MV-4-11 (cell line): Measurements from ENCODE around the gene SEC14L6.
"Not testable (repeated sequence)": the region's sequence is repeated elsewhere in the genome, so short reads cannot be mapped to it uniquely, and the experiment has no call there.

Experiments used
- DNase-seq: peaks from one replicate; lab custom pipeline; 2025; lab: John Stamatoyannopoulos, UW

Gene SEC14L6

GRCh38 chr22:30546616-30547015, at the start of gene SEC14L6:
SEC14L6 (minus strand) TSS chr22:30546741; CDS start chr22:30546682, 59 bp downstream.
- no peak for DNase-seq

- no peak for DNase-seq
Observed at GRCh38 chr22:30596199-30596598, 49.7 kb upstream of the SEC14L6 start.

DNA sequence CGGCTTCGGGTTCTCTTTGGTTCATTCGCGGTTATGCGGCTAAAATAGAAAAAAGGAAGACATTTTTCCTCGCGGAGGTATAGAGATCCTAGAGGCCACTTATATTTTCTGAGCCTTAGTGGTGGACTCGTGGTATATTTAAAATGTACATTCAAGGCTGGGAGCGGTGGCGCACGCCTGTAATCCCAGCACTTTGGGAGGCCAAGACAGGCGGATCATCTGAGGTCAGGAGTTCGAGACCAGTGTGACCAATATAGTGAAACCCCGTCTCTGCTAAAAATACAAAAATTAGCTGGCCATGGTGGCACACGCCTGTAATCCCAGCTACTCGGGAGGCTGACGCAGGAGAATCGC, 45.8 kb upstream of the SEC14L6 start:
- not testable (repeated sequence) for DNase-seq

GRCh38 chr22:30591588-30592359, 45.2 kb upstream of the SEC14L6 start, which contains the start of gene PES1:
PES1 (minus strand) TSS chr22:30591910; CDS start chr22:30591833, 77 bp downstream.
- peak; percentile 99 for DNase-seq

DNA sequence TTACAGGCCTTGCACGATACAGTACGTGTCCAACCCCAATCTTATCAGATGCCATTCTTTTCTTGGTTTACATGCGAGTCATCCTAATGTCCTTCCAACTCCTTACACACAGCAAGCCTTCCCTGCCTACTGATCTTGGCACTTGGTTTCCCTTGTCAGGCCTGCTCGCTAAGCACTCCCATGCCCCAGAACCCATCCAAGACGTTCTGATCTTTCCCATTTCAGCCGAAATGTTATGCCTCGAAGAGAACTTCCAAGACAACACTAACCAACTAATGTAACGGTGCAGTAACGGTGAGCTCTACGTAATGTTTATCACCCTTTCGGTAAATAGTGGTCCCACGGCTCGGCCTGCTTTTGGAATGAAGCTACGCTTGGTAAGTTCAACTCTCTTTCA, 44.6 kb upstream of the SEC14L6 start:
- no peak for DNase-seq

GRCh38 chr22:30586414-30586813, 39.9 kb upstream of the SEC14L6 start:
- DNase-seq: no peak

GRCh38 chr22:30584441-30584840, 37.9 kb upstream of the SEC14L6 start:
- no peak for DNase-seq

DNA sequence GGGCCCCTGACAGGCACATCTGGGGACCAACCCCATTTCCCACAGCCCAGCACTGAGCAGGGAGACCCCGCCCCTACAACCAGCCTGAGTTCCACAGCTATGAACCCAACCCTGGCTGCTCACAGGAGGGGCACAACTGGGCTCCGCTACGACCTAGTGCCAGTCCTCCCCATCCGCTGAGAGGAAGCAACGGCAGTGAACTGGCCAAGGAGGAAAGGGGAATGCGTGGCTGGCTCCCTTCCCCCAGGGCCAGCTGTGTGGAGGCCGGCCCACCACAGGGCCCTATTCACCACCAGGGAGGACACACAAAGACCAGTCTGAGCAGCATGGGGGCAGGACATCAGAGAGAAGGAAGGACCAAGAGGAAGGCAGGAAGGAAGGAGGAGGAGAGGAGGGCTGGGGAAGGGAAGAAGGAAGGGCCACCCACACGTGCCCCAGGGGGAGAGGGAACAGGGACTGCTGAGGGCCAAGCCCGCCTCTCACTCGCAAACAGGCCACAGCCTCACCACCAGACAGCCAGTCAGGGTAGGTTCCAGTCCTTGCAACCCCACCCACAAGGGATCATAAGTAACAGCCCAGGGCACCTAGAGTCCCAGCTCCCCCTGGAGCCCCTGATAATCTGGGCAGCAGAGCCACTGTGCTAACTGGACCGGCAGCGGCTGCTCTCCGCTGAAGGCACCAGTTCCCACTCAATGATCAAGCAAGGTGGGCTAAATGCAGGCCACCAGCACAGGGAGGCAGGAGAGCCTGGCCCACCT, 36.4 kb upstream of the SEC14L6 start:
- no peak for DNase-seq

DNA sequence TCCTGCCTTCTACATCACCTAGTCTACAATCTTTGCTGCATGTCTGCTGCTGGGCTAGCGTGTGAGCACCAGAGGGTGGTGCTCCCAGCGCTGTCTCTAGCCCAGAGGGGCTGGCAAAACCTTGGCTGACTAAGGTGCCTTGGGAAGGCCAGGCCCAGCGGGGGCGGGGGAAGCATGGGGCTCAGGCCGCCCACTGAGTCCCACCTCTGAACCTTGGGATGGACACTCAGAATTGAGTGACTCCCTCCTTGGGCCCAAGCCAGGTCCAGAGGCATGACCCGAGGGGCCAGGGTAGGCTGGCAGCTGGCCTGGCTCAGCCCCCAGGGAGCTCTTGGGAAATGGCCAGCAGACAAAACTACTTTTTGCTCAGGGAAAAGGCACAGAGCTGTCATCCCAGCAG, 35.5 kb upstream of the SEC14L6 start:
- DNase-seq: no peak

DNA sequence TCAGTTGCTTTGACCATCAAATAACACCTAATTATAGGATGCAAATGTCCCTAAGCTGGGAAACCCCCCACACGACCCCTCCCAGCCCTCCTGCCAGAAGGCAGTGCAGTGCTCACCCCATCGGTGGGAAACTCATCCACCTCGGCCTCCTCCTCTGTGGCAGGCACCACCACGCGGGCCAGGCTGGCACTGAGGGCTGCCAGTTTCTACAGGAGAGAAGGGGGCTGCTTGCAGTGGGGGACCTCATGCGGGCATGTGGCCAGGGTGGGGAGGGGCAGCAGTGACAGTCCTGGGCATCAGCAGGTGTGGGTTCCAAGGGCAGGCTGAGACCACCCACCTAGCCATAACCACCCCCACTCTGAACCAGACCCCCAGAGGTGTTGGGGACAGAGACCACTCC, 34.4 kb upstream of the SEC14L6 start:
- no peak for DNase-seq

DNA sequence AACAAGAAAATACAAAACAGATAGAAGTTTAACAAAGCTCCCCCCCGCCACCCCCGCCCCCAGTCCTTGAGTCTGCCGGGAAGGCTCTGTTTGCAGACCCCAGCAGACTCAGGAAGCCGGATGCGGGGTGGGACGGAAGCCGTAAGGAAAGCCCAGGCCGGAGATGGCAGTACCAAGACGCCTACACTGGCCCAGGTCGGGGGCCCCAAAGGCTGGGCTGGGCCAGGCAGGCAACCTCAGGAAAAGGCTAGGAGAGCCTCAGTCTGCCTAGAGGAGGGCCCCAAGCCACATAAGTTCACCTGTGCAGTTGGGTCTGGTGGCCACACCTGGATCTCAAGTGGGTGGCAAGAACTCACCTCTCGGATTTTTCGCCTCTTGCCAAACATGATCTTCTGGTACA, 31.9 kb upstream of the SEC14L6 start:
- no peak for DNase-seq

DNA sequence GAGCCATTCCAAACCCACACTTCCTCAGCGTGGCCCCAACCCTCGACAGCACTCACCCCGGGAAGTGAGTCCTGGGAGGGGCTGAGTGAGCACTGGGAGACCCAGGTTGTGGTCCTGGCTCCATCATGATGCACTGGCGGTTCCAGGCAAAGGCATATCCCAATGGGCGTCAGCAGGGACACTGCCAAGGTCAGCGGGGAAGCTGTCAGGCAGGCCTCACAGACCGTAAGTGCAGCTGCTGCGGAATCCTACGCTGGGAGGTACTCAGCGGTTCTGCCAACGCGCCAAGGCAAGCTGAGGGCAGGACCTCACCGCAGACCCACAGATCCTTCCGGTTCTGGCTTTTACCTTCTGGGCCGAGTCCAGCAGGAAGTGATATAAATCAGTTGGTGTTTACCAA, 29.3 kb upstream of the SEC14L6 start:
- DNase-seq: no peak

- DNase-seq: no peak
Observed at GRCh38 chr22:30574997-30575671, 28.6 kb upstream of the SEC14L6 start.

DNA sequence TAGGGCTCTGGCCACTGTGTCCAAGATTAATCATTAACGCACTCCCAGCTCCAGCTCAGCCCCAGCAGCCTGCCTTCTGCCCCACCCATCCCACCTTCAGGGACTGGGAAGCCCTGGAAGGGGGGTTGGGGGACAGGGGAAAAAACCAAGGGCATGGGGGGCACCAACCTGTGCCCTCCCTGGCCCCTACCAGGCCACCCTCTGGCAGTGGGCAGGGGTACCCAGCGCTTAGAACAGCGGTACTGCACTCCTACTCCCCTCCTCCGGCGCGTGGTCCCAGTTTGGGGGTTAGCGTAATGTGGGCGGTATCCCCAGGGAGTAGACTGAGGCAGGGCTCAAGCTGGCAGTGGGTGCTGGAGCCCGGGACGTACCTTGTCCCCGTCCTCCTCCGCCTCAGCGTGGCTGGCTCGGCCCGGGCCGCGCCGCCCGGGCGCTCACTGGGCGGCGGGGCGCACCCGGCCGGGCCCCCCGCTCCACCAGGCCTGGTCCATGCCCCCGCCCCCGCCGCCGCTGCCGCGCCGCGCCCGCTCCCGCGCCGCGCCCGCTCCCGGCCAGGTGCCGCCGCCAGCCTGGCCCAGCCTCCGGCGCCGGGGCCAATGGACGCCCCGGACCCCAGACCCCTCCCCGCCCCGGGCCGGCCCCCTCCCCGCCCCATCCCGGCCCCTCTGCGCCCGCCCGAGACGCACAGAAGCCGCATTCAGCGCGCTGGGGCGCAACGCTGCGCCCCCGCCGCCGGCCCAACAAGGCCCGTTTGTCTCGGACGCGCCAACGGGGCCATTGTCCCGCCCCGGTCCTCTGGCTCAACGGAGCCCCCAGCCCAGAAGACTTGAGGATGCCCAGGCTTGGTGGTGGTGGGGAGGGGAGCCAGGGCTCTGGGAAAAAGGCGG, 27.8 kb upstream of the SEC14L6 start, which contains the start of gene GAL3ST1:
Gene GAL3ST1, minus strand, starts transcription at position 571 of the 887 bp plus-strand sequence. CDS start 17,273 bp downstream, outside the sequence.
- no peak for DNase-seq

DNA sequence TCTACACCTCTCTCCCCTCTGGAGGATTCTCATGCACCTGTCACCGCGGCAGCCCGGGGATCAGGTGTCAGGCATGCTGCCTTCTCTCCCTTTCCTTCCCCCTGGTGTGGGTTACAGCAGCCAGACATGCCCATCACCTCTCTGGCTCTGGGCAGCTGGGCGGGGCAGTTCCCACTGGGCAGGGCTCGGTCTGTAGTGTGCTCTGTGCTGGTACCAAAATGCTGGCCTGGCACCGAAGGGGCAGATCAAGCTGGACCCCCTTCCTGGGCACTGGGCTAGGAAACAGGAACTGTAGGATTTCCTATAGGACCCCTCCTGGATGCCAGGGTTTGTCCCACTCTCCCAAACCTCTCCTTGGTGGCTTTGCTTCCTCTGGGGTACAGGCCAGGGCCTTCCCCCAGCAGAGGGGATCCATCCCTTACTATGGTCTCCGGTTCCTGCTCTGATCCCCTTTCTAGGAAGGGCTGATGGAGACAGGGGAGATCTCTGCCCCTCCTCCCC, 27.1 kb upstream of the SEC14L6 start:
- no peak for DNase-seq

DNA sequence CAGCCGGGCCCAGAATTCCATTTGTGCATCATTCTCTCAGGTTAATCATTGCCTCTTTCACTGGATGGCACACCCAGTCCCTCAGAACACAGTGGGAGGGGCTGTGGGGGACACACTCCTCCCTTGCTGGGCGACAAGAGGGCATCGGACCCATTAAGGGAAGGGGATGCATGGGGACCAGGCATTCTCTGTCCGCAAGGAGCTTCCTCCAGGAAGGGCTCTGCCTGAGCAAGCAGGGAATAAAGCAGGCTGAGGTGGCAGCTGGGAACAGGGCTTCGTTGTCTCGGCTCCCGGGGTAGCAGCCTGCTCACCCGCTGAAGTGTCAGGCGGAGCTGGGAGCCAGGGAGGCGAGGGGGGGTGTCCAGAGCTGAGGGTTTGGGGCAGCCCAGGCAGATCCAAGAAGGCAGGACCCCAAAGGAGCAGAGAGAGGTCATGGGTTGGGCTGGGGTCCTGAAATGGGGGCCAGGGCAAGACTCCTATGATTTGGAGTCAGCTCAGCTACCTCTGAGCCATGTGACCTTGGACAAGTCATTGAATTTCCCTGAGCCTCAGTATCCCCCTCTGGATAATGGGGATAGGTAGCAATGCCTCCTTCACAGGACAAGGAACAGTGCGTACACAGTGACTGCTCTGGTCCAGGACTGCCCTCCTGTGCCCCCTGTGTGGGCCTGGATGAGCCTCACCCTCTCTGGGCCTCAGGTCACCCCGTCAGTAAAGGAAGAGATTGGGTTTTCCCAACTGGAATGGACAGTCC, 26.5 kb upstream of the SEC14L6 start:
- no peak for DNase-seq

DNA sequence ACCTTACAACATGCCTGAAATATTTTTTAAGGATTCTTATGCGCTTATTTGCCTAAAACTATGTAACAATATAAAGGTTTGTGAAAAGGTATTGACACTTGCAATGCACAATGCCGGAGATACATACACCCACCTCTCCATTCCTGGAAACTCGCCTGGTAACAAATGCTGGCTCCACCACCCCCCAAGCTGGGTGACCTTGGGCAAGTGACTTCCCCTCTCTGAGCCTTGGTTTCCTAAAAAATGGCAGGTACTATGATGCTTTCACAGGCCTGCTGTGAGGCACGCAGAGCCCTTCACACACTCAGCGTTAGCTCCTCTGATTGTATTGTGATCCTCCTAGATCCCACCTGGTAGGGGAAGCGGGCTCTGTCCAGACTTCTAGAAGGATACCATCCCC, 25.7 kb upstream of the SEC14L6 start:
- DNase-seq: no peak

DNA sequence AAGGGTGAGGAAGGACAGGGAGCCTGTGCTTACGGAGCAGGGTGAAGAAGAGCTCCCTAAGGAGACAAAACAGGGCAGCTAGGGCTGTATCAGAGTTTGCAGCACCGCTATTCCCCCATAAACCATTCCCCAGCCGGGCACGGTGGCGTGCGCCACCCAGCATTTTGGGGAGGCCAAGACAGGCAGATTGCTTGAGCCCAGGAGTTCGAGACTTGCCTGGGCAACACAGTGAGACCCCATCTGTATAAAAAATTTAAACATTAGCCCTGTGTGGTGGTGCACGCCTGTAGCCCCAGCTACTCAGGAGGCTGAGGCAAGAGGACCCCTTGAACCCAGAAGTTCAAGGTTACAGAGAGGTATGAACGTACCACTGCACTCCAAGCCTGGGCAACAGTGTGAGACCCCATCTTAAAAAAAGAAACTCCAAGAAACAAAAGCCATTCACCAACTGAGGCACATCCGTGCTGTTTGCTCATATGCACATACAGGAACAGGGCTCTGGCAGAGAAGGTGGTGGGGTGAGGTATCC, 23.2 kb upstream of the SEC14L6 start:
- no peak for DNase-seq

GRCh38 chr22:30568137-30568805, 21.7 kb upstream of the SEC14L6 start:
- no peak for DNase-seq

DNA sequence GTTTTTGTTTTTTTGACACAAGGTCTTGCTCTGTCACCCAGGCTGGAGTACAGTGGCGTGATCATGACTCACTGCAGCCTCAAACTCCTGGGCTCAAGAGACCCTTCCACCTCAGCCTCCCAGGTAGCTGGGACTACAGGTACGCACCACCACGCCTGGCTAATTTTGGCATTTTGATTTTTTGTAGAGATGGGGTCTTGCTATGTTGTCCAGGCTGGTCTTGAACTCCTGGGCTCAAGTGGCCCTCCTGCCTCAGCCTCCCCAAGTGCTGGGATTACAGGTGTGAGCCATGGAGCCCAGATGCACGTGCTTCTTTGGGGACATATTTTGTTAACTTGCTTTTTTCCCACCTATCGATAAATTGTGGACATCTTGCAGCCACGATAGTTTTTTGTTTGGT, 20.7 kb upstream of the SEC14L6 start:
- not testable (repeated sequence) for DNase-seq
